GM12878 (cell line): ENCODE measurements around the gene PAX6. TPM values are rescaled to one million over a fixed set of nuclear protein-coding genes. Genes with fewer than 3 reads are reported as not detected.

Experiments
- ATAC-seq: fragments of 200-7000 bp; cut with Tn5 transposase; 3 replicates; pipeline ENCODE4 v1.9.1; 2020; ENCODE audit warnings: mild to moderate bottlenecking, moderate library complexity
- BruUV-seq: library from RNA; stranded (reverse); fragments of 400-500 nt; replicated peaks from 2 replicates; lab custom pipeline; 2021; lab: Mats Ljungman, UMichigan
- CTCF ChIA-PET: fragments of 300-600 bp; sonication (Branson Sonifier 250); formaldehyde crosslinking; extraction: SDS; loops from one replicate; lab custom pipeline; 2021; ENCODE audit warnings: inconsistent platforms; lab: Yijun Ruan, JAX
- POLR2A ChIA-PET: fragments of 350-600 bp; formaldehyde crosslinking; extraction: SDS; loops from one replicate; lab custom pipeline; 2021; ENCODE audit warnings: inconsistent platforms; lab: Charles Lee
- RAD21 ChIA-PET: fragments of 300-600 bp; sonication (Branson Sonifier 250); formaldehyde crosslinking; loops from one replicate; lab custom pipeline; 2023; ENCODE audit warnings: antibody characterized with exemption; ENCODE audit not compliant: unreplicated experiment; lab: Charles Lee
- SMC1A ChIA-PET: fragments of 300-600 bp; sonication (Branson Sonifier 250); formaldehyde crosslinking; loops from one replicate; lab custom pipeline; 2023; ENCODE audit not compliant: unreplicated experiment, uncharacterized antibody; lab: Charles Lee
- DNase-seq: peaks from one replicate; pipeline ENCODE4 v3.0.0-alpha.2; 2011; ENCODE audit warnings: low read depth, low spot score
- FAIRE-seq: peaks from 3 replicates; lab custom pipeline; 2011; peaks lifted over from hg19 to GRCh38; lab: Jason Lieb, UNC
- H2AFZ ChIP-seq: 2 replicates; pipeline ENCODE4 v1.6.0; 2011; ENCODE audit warnings: low read depth, low read length, control low read depth; ENCODE audit not compliant: control insufficient read depth
- H3K27ac ChIP-seq: 2 replicates; pipeline ENCODE4 v1.5.1; 2011; ENCODE audit warnings: control low read depth; ENCODE audit not compliant: control insufficient read depth, insufficient read depth
- H3K27me3 ChIP-seq, 2 experiments: replicated peaks in 1 of 2; 2 replicates each; pipeline versions ENCODE4 v1.6.0 to v1.6.1; 2011; ENCODE audit warnings: low read length in 1 of 2; ENCODE audit not compliant: control insufficient read depth in 2 of 2, insufficient read depth in 2 of 2
- H3K36me3 ChIP-seq, 2 experiments: 2 replicates each; pipeline ENCODE4 v1.5.1; 2011; ENCODE audit warnings: low read length in 1 of 2; ENCODE audit not compliant: control insufficient read depth in 2 of 2, insufficient read depth in 2 of 2
- H3K4me1 ChIP-seq: 2 replicates; pipeline ENCODE4 v1.6.1; 2011; ENCODE audit warnings: mild to moderate bottlenecking, low read length, moderate library complexity, mixed read lengths; ENCODE audit not compliant: control insufficient read depth, insufficient read depth
- H3K4me2 ChIP-seq: 2 replicates; pipeline ENCODE4 v1.6.0; 2011; ENCODE audit warnings: control low read depth; ENCODE audit not compliant: control insufficient read depth, insufficient read depth
- H3K4me3 ChIP-seq: fragments of 200-600 bp; sonication (generic); 2 replicates; pipeline ENCODE4 v1.5.1; 2016
- H3K79me2 ChIP-seq: 2 replicates; pipeline ENCODE4 v1.6.0; 2011; ENCODE audit warnings: low read length; ENCODE audit not compliant: control insufficient read depth, insufficient read depth
- H3K9ac ChIP-seq: 2 replicates; pipeline ENCODE4 v1.8.0; 2011; ENCODE audit warnings: low read length, control low read depth, mixed read lengths; ENCODE audit not compliant: control insufficient read depth, insufficient read depth
- H3K9me3 ChIP-seq: replicated peaks from 3 replicates; pipeline ENCODE4 v1.5.1; 2011; ENCODE audit warnings: mild to moderate bottlenecking, low read length; ENCODE audit not compliant: control insufficient read depth, insufficient read depth
- H4K20me1 ChIP-seq: 2 replicates; pipeline ENCODE4 v1.6.0; 2011; ENCODE audit not compliant: control insufficient read depth, insufficient read depth
- BCL11A ChIP-seq: IDR thresholded peaks from 2 replicates; pipeline ENCODE4 v1.6.1; 2011; ENCODE audit warnings: low read depth, low read length
- CHD2 ChIP-seq: IDR thresholded peaks from 2 replicates; pipeline ENCODE4 v1.6.1; 2011; ENCODE audit warnings: low read depth, low read length, improper control_type of control experiment, borderline replicate concordance
- DPF2 ChIP-seq: fragments of 450-650 bp; IDR thresholded peaks from 2 replicates; pipeline ENCODE4 v1.6.1; 2017; ENCODE audit warnings: mild to moderate bottlenecking
- ETV6 ChIP-seq, 2 experiments: fragments of 450-650 bp in 1 of 2; IDR thresholded peaks in 1 of 2; conservative IDR thresholded peaks in 1 of 2; 2 replicates each; pipeline ENCODE4 v1.6.1; 2014; ENCODE audit warnings: antibody characterized with exemption in 1 of 2, borderline replicate concordance in 1 of 2, low read depth in 1 of 2, mild to moderate bottlenecking in 1 of 2, moderate library complexity in 1 of 2
- HSF1 ChIP-seq: fragments of 150-350 bp; IDR thresholded peaks from 2 replicates; pipeline ENCODE4 v1.6.1; 2014; ENCODE audit warnings: mild to moderate bottlenecking, low read depth, low read length
- MEF2A ChIP-seq: IDR thresholded peaks from 2 replicates; pipeline ENCODE4 v1.6.1; 2011; ENCODE audit warnings: low read depth, mild to moderate bottlenecking, low read length, moderate library complexity; ENCODE audit not compliant: insufficient read depth
- NFXL1 ChIP-seq: fragments of 450-650 bp; IDR thresholded peaks from 2 replicates; pipeline ENCODE4 v1.6.1; 2017; ENCODE audit warnings: antibody characterized with exemption, mild to moderate bottlenecking, borderline replicate concordance
- SPI1 ChIP-seq: IDR thresholded peaks from 2 replicates; pipeline ENCODE4 v1.6.1; 2011; ENCODE audit warnings: low read depth, mild to moderate bottlenecking, low read length, moderate library complexity, borderline replicate concordance; ENCODE audit not compliant: insufficient read depth
- SUPT20H ChIP-seq: IDR thresholded peaks from 2 replicates; pipeline ENCODE4 v1.6.1; 2011; ENCODE audit warnings: low read depth, mild to moderate bottlenecking, low read length, moderate library complexity, borderline replicate concordance; ENCODE audit not compliant: control insufficient read depth
- TCF3 ChIP-seq: IDR thresholded peaks from 2 replicates; pipeline ENCODE4 v1.6.1; 2012; ENCODE audit warnings: low read depth, mild to moderate bottlenecking, low read length, borderline replicate concordance; ENCODE audit not compliant: insufficient read depth
- ZBTB40 ChIP-seq: fragments of 450-650 bp; IDR thresholded peaks from 2 replicates; pipeline ENCODE4 v1.6.1; 2016; ENCODE audit warnings: mild to moderate bottlenecking, moderate library complexity, borderline replicate concordance
- in situ Hi-C: fragments of 300-500 bp; cut with MboI; formaldehyde crosslinking; loops from 9 replicates; pipeline ENCODE4 v1.14.3; 2018; ENCODE audit warnings: mixed read lengths
- intact Hi-C: fragments of 100-400 bp; cut with micrococcal nuclease; formaldehyde crosslinking; loops from one replicate; pipeline ENCODE4 v1.14.2; 2022; ENCODE audit not compliant: unreplicated experiment
- polyA plus RNA-seq, 11 experiments: library from polyadenylated mRNA; depleted of rRNA in 4 of 11; unstranded in 6 of 11; stranded (reverse) in 5 of 11; fragments of >200 nt; fragmentation: Nextera tagmentation in 4 of 11; fragmentation: Illumina TruSeq in 1 of 11; extraction: Ambion mirVana in 4 of 11; extraction: Trizol in 1 of 11; gene quantifications; 1 replicate in 1 of 11; 2 replicates in 10 of 11; pipeline versions ENCODE4 v1.2.1 to v1.2.3, GENCODE V29; 2011 to 2016; ENCODE audit warnings: inconsistent platforms in 2 of 11, missing spikeins in 2 of 11, low read depth in 1 of 11
- total RNA-seq, 4 experiments: library from RNA; depleted of rRNA in 3 of 4; stranded (reverse); fragments of >200 nt in 3 of 4; fragmentation: Illumina TruSeq in 1 of 4; extraction: Trizol in 1 of 4; gene quantifications; 2 replicates each; pipeline versions ENCODE4 v1.2.1 to v1.2.3, GENCODE V29; 2013 to 2021
- TF ChIP-seq, protein P1 (sequence below): fragments of 450-650 bp; formaldehyde crosslinking; IDR thresholded peaks from 2 replicates; pipeline ENCODE4 v1.5.0; 2022; ENCODE audit warnings: mild to moderate bottlenecking, missing genetic modification characterization

PAX6 gene
- total and polyA plus RNA-seq, 10 of the 15 experiments (the other 5 are each of a cell fraction or from before 2014, with no cell fraction given): 0.06 to 0.26 (median 0.10) TPM; not detected in 3

GRCh38 chr11:31860391-31860790 lies 49.3 kb upstream of the PAX6 start:
- Histone ChIP-seq H3K4me1 (no peaks in the 10 kb centered on the region), H3K27ac (no peak overlapping the region), H3K36me3 (no peaks in the 10 kb centered on the region), H3K4me2 (no peak overlapping the region), H3K9me3 (no peaks in the 10 kb centered on the region), H3K27me3 (no peaks in the 10 kb centered on the region; a peak in 1 of 4 replicates), H3K4me3 (no peak overlapping the region), H2AFZ (no peak overlapping the region), H3K79me2 (no peaks in the 10 kb centered on the region), H3K9ac (no peak overlapping the region), H4K20me1 (no peaks in the 10 kb centered on the region)
- POLR2A ChIA-PET: no interaction called here
- RAD21 ChIA-PET: interaction anchor here (0.7 kb wide), 1 partner anchor 146 kb away, joined by 3 read pairs; no protein-coding TSS in a partner anchor
- ATAC-seq (no peak), FAIRE-seq (no peak), DNase-seq (no peak)
- no peak for TF ChIP-seq NFXL1
- no peak for TF ChIP-seq ETV6 (conservative IDR thresholded peaks at IDR 0.05 in 1 of 2, IDR thresholded peaks at IDR 0.05 in 1 of 2; ENCODE audit: borderline replicate concordance in 1 of 2, low read depth in 1 of 2)
- no peak for TF ChIP-seq CHD2
- TF ChIP-seq TCF3: no peak
- no peak for TF ChIP-seq SPI1
- TF ChIP-seq BCL11A: no peak
- TF ChIP-seq SUPT20H: no peak
- no peak for TF ChIP-seq ZBTB40
- no peak for TF ChIP-seq MEF2A
- TF ChIP-seq DPF2: no peak
- no peak for TF ChIP-seq HSF1
- TF ChIP-seq, protein P1, sequence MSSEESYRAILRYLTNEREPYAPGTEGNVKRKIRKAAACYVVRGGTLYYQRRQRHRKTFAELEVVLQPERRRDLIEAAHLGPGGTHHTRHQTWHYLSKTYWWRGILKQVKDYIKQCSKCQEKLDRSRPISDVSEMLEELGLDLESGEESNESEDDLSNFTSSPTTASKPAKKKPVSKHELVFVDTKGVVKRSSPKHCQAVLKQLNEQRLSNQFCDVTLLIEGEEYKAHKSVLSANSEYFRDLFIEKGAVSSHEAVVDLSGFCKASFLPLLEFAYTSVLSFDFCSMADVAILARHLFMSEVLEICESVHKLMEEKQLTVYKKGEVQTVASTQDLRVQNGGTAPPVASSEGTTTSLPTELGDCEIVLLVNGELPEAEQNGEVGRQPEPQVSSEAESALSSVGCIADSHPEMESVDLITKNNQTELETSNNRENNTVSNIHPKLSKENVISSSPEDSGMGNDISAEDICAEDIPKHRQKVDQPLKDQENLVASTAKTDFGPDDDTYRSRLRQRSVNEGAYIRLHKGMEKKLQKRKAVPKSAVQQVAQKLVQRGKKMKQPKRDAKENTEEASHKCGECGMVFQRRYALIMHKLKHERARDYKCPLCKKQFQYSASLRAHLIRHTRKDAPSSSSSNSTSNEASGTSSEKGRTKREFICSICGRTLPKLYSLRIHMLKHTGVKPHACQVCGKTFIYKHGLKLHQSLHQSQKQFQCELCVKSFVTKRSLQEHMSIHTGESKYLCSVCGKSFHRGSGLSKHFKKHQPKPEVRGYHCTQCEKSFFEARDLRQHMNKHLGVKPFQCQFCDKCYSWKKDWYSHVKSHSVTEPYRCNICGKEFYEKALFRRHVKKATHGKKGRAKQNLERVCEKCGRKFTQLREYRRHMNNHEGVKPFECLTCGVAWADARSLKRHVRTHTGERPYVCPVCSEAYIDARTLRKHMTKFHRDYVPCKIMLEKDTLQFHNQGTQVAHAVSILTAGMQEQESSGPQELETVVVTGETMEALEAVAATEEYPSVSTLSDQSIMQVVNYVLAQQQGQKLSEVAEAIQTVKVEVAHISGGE: no peak
- BruUV-seq: no TSS peak
- intact Hi-C loops (no loop called here), in situ Hi-C loops (loop anchor here (25.0 kb wide), 1 partner anchor 748 kb away; no protein-coding TSS in a partner anchor)
- CTCF ChIA-PET: interaction anchor here (2.4 kb wide), 1 partner anchor 10 kb away, joined by 13 read pairs; no protein-coding TSS in a partner anchor
- SMC1A ChIA-PET: interaction anchor here (0.8 kb wide), 1 partner anchor 463 kb away, joined by 3 read pairs; no protein-coding TSS in a partner anchor
